NOMO-1 treated with dmso at 0.1 percent for 144 hours (cell line): ENCODE measurements around the gene KIF13A.
"Not testable (repeated sequence)": the region's sequence is repeated elsewhere in the genome, so short reads cannot be mapped to it uniquely, and the experiment has no call there.

Source experiments
- DNase-seq: peaks from one replicate; lab custom pipeline; 2025; ENCODE audit not compliant: unreplicated experiment; lab: John Stamatoyannopoulos, UW

The KIF13A gene

GRCh38 chr6:17812311-17812710 is 175.1 kb downstream of the KIF13A start:
- DNase-seq, result no peak

- DNase-seq, result no peak
These were observed 178.8 kb downstream of the KIF13A start for GRCh38 chr6:17808609-17809008.

GRCh38 chr6:17807431-17807830 is 180.0 kb downstream of the KIF13A start:
- not testable (repeated sequence) for DNase-seq

- DNase-seq, result no peak
These were observed 184.0 kb downstream of the KIF13A start for GRCh38 chr6:17803409-17803808.

GRCh38 chr6:17798477-17799154 is 188.8 kb downstream of the KIF13A start:
- DNase-seq, result no peak

- no peak for DNase-seq
These were observed 196.9 kb downstream of the KIF13A start for GRCh38 chr6:17790489-17790888.

- DNase-seq, result no peak
These were observed 202.2 kb downstream of the KIF13A start for GRCh38 chr6:17785094-17785787.

- no peak for DNase-seq
These were observed 207.4 kb downstream of the KIF13A start for GRCh38 chr6:17780061-17780460.

- no peak for DNase-seq
These were observed 215.8 kb downstream of the KIF13A start for GRCh38 chr6:17771609-17772008.

GRCh38 chr6:17768881-17769280 is 218.6 kb downstream of the KIF13A start:
- DNase-seq, result no peak

GRCh38 chr6:17768388-17768787 is 219.0 kb downstream of the KIF13A start:
- no peak for DNase-seq

- DNase-seq, result no peak
These were observed 224.8 kb downstream of the KIF13A start for GRCh38 chr6:17762651-17763050.

- DNase-seq, result no peak
These were observed 229.3 kb downstream of the KIF13A start for GRCh38 chr6:17758119-17758518.

- DNase-seq, result no peak
These were observed 233.2 kb downstream of the KIF13A start for GRCh38 chr6:17754254-17754653.

GRCh38 chr6:17745324-17745723 is 242.1 kb downstream of the KIF13A start:
- not testable (repeated sequence) for DNase-seq

- not testable (repeated sequence) for DNase-seq
These were observed 242.6 kb downstream of the KIF13A start for GRCh38 chr6:17744757-17745308.

- no peak for DNase-seq
These were observed 243.2 kb downstream of the KIF13A start for GRCh38 chr6:17744019-17744756.

- DNase-seq, result no peak
These were observed 245.9 kb downstream of the KIF13A start for GRCh38 chr6:17741507-17741906.

GRCh38 chr6:17740559-17741220 is 246.7 kb downstream of the KIF13A start:
- no peak for DNase-seq

- no peak for DNase-seq
These were observed 249.7 kb downstream of the KIF13A start for GRCh38 chr6:17737704-17738252.

- not testable (repeated sequence) for DNase-seq
These were observed 252.1 kb downstream of the KIF13A start for GRCh38 chr6:17735311-17735710.
